ENCODE measurements around the gene MET.

MET gene

GRCh38 chr7:116665332-116665996 lies 6.5 kb upstream of the MET start:
- no peak for DNase-seq (ENCODE audit: low spot score)

- DNase-seq (ENCODE audit: low spot score) = no peak
Observed at GRCh38 chr7:116669769-116670168, 2.2 kb upstream of the MET start.

GRCh38 chr7:116670409-116671015 lies 1.5 kb upstream of the MET start:
- DNase-seq (ENCODE audit: low spot score) = no peak

- DNase-seq (ENCODE audit: low spot score) = no peak
Observed at GRCh38 chr7:116671111-116671510, 885 bp upstream of the MET start.

- DNase-seq (ENCODE audit: low spot score) = peak; percentile 38
Observed at GRCh38 chr7:116672596-116673456, 830 bp downstream of the MET start.

GRCh38 chr7:116673457-116673865 lies 1.5 kb downstream of the MET start:
- no peak for DNase-seq (ENCODE audit: low spot score)

- no peak for DNase-seq (ENCODE audit: low spot score)
Observed at GRCh38 chr7:116674508-116675173, 2.6 kb downstream of the MET start.

- DNase-seq (ENCODE audit: low spot score) = no peak
Observed at GRCh38 chr7:116675812-116676355, 3.9 kb downstream of the MET start.

GRCh38 chr7:116678780-116679179 lies 6.8 kb downstream of the MET start:
- no peak for DNase-seq (ENCODE audit: low spot score)

- DNase-seq (ENCODE audit: low spot score) = no peak
Observed at GRCh38 chr7:116679500-116679899, 7.5 kb downstream of the MET start.

GRCh38 chr7:116683786-116684185 lies 11.8 kb downstream of the MET start:
- DNase-seq (ENCODE audit: low spot score) = no peak

- DNase-seq (ENCODE audit: low spot score) = no peak
Observed at GRCh38 chr7:116686033-116686432, 14.0 kb downstream of the MET start.

- DNase-seq (ENCODE audit: low spot score) = no peak
Observed at GRCh38 chr7:116686812-116687419, 14.9 kb downstream of the MET start.

GRCh38 chr7:116687801-116688201 lies 15.8 kb downstream of the MET start:
- peak; percentile 62 for DNase-seq (ENCODE audit: low spot score)

- no peak for DNase-seq (ENCODE audit: low spot score)
Observed at GRCh38 chr7:116689790-116690259, 17.8 kb downstream of the MET start.

GRCh38 chr7:116691664-116692063 lies 19.7 kb downstream of the MET start:
- no peak for DNase-seq (ENCODE audit: low spot score)

GRCh38 chr7:116692401-116693308 lies 20.7 kb downstream of the MET start:
- no peak for DNase-seq (ENCODE audit: low spot score)

- DNase-seq (ENCODE audit: low spot score) = no peak
Observed at GRCh38 chr7:116696707-116697106, 24.7 kb downstream of the MET start.

GRCh38 chr7:116697152-116697551 lies 25.2 kb downstream of the MET start:
- no peak for DNase-seq (ENCODE audit: low spot score)

GRCh38 chr7:116697761-116698160 lies 25.8 kb downstream of the MET start:
- no peak for DNase-seq (ENCODE audit: low spot score)

- no peak for DNase-seq (ENCODE audit: low spot score)
Observed at GRCh38 chr7:116698396-116698795, 26.4 kb downstream of the MET start.

All from AG08396 (cell line).